HG03159 (cell line): ENCODE results near the gene SCAMP5.

Source experiments
- ATAC-seq: cut with Tn5 transposase; IDR thresholded peaks from one replicate; pipeline ENCODE4 v1.9.1; 2021; ENCODE audit warnings: mild to moderate bottlenecking, moderate library complexity; ENCODE audit not compliant: unreplicated experiment

Gene SCAMP5

GRCh38 chr15:75044258-75044878 is 49.0 kb downstream of the SCAMP5 start:
- no peak for ATAC-seq

DNA sequence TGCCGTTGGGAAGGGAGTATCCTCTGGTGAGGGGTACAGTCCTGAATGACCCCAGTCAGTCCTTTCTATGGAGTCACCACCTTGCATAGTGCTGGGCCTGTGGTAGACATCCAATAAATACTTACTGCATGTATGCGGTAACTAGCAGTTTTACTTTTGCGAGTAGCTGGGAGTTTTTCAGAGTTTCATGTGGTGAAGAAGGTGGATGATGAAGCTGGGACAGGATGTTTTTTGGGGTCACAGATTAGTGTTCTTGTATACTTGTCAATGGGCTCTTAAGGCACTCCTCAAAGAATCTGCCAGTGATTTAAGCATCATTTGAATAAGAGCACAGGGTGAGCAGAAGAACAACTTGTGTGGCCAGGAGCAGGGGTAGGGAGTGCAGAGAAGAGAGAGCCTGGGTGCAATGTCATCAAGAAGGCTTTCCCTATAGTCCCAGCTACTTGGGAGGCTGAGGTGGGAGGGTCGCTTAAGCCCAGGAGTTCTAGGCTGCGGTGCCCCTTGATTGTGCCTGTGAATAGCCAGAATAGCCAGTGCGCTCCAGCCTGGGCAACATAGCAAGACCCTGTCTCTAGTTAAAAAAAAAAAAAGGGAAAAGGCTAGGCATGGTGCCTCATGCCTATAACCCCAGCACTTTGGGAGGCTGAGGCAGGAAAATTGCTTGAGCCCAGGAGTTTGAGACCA is 50.1 kb downstream of the SCAMP5 start:
- no peak for ATAC-seq

DNA sequence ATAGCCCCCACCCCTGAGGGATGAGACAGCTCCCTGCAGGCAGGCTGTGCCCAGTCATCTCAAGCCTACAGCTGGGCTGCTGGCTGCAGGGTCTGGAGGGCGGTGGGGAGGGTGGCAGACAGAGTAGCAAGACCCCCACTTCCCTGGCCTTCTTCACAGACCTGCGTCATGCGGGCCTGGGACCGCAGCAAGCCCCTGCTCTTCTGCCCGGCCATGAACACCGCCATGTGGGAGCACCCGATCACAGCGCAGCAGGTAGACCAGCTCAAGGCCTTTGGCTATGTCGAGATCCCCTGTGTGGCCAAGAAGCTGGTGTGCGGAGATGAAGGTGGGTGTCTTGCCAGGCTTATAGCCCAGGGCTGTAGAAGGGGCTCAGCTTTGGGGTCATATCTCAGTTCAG is 53.0 kb downstream of the SCAMP5 start:
- no peak for ATAC-seq

- no peak for ATAC-seq
Measured at GRCh38 chr15:75049392-75049791, 54.0 kb downstream of the SCAMP5 start.

- no peak for ATAC-seq
Measured at GRCh38 chr15:75050283-75050682, 54.9 kb downstream of the SCAMP5 start.

GRCh38 chr15:75051191-75051608 is 55.8 kb downstream of the SCAMP5 start:
- ATAC-seq: no peak

DNA sequence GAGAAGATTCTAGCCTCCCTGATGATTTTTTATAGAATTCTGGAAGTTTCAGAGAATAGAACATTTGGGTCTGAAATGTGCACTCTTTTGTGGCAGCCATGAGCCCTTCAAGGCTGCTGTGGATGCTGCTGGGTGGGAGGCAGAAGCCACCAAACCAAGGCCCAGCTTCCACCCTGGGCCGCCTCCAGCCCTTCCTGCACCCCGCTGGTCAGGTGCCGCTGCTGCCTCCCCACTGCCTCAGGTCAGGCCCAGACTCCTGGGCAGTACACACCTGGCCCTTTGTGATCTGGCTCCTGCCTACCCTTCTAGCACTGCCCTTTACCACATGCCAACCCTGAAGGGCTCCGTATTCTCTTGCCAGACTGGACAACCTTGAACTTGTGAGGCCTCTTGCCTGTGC is 56.3 kb downstream of the SCAMP5 start:
- no peak for ATAC-seq

DNA sequence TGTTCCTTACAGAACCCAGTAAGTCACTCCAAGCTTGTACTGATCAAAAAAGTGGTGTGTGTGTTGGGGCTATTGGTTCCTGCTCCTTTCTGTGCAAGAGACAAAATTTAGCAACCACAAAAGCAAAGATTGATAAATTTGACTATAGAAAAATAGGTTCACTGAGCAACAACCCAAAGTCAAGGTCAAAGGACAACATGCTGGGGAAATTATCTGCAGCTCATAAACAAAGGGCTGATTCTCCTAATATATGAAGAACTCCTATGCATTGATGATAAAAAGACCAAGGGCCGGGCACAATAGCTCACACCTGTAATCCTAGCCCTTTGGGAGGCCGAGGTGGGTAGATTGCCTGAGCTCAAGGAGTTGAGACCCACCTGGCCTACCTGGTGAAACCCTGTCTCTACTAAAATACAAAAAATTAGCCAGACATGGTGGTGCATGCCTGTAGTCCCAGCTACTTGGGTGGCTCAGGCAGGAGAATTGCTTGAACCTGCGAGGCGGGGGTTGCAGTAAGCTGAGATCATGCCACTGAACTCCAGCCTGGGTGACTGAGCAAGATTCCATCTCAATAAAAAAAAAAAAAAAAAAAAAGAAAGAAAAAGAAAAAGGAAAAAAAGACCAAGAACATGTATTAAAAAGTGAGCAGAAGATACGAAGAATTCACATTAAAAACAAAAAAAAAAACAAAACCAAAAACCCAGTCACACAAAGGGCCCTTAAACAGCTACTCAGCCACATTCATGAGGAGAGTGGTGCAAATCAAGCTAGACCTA is 57.8 kb downstream of the SCAMP5 start:
- ATAC-seq: no peak

DNA sequence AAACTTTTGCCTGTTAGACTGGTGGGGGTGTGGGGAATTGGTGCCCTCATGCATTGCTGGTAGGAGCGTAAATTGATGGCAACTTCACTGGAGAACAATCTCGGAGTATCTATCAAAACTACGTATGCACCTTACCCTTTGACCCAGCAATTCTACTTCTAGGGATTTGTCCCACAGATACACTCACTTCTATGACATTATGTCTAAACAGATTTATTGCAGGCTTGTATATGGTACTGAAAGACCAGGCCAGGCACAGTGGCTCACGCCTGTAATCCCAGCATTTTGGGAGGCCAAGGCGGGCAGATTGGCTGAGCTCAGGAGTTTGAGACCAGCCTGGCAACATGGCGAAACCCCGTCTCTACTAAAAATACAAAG is 58.4 kb downstream of the SCAMP5 start:
- ATAC-seq: no peak

- ATAC-seq: no peak
Measured at GRCh38 chr15:75054172-75054897, 59.0 kb downstream of the SCAMP5 start.

DNA sequence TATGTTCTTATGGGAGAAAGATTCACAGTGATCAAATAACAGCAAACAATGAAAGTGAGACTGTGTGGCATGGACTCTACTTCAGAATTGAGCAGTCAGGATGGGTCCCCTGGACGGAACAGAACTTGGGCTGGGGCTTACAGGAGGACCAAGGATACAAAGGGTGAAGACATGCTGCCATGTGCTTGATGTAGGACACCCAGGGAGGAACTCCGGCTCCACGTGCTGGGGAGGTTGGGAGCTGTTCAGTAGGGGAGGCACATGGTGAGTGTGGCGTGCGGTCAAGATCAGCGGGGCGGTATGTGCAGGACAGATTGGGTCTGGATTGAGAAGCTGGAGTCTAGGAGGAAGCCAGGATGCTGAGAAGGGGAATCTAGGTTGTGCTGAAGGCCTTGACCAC is 60.7 kb downstream of the SCAMP5 start:
- ATAC-seq: no peak

GRCh38 chr15:75058127-75058905 is 63.0 kb downstream of the SCAMP5 start:
- ATAC-seq: no peak

DNA sequence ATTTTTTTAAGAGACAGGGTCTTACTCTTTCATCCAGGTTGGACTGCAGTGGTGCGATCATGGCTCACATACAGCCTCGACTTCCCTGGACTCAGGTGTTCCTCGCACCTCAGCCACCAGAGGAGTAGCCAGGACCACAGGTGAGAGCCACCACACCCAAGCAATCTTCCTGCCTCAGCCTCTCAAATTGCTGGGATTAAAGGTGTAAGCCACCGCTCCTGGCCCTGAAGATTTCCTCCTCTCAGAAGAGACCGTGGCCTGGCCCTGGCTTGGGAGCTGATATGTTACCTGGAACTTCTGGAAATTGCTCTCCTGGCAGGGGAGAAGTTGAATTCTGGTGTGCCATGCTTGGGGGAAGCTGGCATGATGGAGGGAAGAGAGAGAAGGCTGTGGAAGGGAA is 64.2 kb downstream of the SCAMP5 start:
- ATAC-seq: no peak

DNA sequence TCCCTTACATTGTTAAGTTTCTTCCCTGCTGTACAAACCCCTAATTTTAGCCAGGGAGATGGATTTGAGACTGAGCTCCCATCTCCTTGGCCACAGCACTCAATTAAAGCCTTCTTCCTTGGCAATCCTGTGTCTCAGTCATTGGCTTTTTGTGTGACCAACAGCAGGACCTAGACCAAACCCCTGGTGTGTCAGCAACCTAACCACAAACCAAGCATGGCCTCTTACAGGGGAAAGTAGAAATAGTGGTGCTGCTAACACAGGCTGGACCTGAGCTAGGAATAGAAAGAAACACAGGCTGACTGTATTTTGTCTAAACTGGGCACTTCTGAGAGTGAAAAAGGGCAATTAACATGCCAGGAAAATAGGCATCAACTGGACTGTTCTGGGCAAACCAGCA is 65.9 kb downstream of the SCAMP5 start:
- ATAC-seq: no peak

DNA sequence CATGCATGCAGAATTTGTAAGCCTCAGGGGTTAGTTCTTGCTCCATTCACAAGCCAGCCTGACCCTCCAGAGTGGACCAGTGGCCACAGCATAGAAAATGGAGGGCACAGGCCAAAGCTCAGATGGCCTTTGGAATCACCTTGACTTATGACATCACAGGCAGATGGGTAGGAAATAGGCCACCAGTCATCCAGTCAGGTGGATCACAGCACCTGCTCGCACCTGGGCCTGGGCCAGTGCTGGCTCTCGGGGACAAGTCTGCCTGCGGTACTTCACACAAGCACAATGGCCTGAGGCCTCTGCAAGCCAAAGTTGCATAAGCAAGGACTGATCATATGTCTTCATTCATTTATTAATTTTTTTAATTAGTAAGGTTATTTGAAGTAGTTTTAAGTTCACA is 67.3 kb downstream of the SCAMP5 start:
- no peak for ATAC-seq

DNA sequence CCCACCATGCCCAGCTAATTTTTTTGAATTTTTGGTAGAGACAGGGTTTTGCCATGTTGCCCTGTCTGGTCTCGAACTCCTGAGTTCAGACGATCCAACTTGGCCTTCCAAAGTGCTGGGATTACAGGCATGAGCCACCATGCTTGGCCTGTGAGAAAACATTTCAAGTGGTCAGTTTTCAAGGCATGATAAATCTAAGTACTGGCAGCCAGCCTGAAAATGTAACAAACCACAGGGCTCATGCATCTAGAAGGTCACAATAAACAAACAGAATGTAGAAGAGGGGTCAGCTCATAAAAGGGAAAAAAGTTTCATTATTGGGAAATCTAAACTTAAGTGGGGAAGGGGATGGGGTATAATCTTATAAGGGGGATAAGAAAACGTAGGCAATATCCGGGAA is 68.0 kb downstream of the SCAMP5 start:
- no peak for ATAC-seq

DNA sequence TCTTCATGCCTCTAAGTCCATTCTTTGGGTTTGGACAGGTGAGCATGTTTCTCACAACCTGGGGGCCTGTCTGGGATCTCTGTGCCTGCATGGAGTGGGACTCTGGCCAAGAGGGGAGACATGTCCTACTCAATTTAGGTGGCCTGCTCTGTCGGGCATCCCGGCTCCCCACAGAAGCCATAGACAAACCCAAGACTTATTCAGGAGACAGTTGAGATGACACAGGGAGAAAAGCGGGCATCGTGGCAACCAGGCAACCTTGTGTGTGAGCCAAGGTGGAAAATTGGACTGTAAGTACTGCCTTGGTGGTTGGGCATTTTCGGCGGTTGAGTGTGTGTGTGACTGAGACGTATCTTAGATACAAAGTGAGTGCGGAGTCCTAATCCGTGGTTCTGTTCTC is 68.5 kb downstream of the SCAMP5 start:
- ATAC-seq: no peak

GRCh38 chr15:75064846-75065245 is 69.5 kb downstream of the SCAMP5 start:
- no peak for ATAC-seq

GRCh38 chr15:75065467-75065850 is 70.1 kb downstream of the SCAMP5 start:
- no peak for ATAC-seq

GRCh38 chr15:75065851-75066509 is 70.6 kb downstream of the SCAMP5 start:
- no peak for ATAC-seq
